ENCODE data around the gene CSMD2.
A peak's percentile ranks its signal among the peaks of the same experiment; 100 is the strongest.
"Not testable (repeated sequence)": the region's sequence is repeated elsewhere in the genome, so short reads cannot be mapped to it uniquely, and the experiment has no call there.

The CSMD2 gene

GRCh38 chr1:34052565-34052964, 112.5 kb downstream of the CSMD2 start:
- DNase-seq (ENCODE audit: low spot score), result no peak

GRCh38 chr1:34050709-34051485, 114.1 kb downstream of the CSMD2 start:
- DNase-seq (ENCODE audit: low spot score), result no peak

DNA sequence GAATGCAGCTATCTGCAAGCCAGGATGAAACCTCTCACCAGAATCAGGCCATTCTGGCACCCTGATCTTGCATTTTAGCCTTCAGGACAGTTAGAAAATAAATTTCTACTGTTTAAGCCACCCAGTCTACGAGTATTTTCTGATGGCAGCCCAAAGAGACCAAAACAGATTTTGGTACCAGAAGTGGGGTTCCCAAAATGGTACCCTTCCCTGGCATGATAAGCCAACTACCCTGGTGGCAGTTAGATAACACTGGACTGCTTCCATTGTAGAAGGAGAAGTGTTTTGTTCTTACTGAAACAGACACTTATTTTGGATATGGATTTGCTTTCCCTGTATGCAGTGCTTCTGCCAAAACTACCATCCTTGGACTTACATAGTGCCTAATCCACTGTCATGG, 115.0 kb downstream of the CSMD2 start:
- DNase-seq (ENCODE audit: low spot score), result no peak

DNA sequence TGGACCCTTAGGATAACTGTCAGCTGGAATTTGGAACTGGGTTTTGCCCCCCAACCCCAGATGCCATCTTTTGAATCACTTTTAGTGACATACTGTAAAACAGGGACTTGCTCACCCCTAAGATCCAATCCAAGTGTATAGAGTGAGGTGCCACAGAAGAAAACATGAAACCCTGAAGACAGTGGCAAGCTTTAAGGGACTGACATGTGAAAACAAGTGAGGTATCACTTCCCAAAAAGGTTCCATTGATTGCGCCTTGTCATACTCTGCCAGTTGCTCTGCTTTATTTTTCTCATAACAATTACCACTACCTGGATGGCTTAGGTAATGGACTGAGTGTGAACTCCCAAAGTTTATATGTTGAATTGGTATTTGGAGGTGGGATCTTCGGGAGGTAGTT, 115.6 kb downstream of the CSMD2 start:
- no peak for DNase-seq (ENCODE audit: low spot score)

- DNase-seq (ENCODE audit: low spot score), result no peak
Observed at GRCh38 chr1:34037856-34038255, 127.2 kb downstream of the CSMD2 start.

DNA sequence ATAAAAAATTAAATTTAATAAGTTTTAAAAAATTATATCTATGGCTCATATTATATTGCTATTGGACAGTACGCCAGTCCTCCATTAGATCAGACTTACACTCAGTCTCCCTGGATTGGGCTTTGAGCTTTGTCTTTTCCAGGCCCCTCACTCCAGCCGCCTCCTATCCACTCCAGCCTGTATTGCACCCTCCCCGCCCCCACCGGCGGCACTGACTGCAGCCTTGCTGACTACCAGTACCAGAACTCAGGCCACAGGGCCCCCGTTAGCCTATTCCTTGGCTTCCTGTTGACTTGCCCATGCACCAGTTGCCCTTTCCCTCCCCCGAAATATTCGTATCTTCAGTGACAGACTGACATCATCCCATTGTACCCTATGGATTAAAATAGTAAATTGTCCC, 127.9 kb downstream of the CSMD2 start:
- DNase-seq (ENCODE audit: low spot score), result no peak

GRCh38 chr1:34034036-34034435, 131.0 kb downstream of the CSMD2 start:
- no peak for DNase-seq (ENCODE audit: low spot score)

DNA sequence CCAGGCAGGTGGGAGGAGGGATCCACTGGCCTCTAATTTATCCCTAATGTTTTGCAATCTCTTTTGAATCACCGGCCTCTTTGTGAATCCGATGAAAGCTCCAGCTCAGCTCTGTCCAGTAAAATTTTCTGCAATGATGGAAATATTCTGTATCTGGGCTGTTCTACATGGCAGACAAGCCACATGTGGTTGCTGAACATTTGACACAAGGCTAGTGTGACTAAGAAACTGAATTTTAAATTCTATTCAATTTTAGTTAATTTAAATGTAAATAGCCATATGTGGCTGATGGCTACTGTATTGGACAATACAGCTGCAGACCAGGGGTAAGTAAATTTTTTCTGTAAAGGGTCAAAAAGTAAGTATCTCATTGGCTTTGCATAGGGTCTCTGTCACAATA, 135.1 kb downstream of the CSMD2 start:
- no peak for DNase-seq (ENCODE audit: low spot score)

DNA sequence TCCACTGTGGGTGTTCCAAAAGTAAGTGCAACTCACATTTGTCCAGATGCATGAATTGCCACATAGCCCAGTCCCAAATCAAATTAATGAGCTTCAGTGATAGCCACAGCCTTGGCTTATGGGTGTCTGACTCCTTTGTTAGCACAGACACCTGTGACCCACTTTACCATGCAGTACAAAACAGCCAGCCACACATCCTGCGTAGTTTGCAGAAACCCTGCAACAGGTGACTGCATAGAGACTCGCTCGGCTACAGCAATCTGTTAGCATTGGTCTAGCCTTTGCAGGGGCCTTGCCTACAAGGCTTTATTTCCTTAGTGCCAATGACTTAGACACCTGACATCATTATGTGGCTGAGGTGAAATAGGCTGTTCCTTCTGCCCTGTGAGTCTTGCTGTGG, 135.5 kb downstream of the CSMD2 start:
- DNase-seq (ENCODE audit: low spot score), result no peak

GRCh38 chr1:34028381-34029055, 136.5 kb downstream of the CSMD2 start:
- DNase-seq (ENCODE audit: low spot score), result no peak

DNA sequence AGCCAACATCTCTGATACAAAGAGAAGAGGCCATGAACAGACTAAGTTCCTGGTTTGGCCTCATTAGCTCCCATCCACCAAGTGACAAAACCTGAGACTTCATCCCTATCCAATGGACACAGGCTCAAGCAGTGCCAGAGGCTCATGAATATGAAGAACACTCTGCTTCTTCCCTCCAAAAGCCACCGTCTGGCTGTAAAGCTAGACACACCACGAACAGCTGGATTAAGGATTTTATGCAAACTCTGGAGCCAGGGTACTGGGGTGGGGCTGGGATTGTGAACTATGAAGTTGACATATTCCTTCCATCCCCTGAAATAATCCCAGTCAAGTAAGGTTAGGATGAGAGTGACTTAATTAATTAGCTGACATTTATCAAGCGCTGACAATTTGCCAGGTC, 139.4 kb downstream of the CSMD2 start:
- DNase-seq (ENCODE audit: low spot score), result no peak

GRCh38 chr1:34024485-34024884, 140.5 kb downstream of the CSMD2 start:
- no peak for DNase-seq (ENCODE audit: low spot score)

DNA sequence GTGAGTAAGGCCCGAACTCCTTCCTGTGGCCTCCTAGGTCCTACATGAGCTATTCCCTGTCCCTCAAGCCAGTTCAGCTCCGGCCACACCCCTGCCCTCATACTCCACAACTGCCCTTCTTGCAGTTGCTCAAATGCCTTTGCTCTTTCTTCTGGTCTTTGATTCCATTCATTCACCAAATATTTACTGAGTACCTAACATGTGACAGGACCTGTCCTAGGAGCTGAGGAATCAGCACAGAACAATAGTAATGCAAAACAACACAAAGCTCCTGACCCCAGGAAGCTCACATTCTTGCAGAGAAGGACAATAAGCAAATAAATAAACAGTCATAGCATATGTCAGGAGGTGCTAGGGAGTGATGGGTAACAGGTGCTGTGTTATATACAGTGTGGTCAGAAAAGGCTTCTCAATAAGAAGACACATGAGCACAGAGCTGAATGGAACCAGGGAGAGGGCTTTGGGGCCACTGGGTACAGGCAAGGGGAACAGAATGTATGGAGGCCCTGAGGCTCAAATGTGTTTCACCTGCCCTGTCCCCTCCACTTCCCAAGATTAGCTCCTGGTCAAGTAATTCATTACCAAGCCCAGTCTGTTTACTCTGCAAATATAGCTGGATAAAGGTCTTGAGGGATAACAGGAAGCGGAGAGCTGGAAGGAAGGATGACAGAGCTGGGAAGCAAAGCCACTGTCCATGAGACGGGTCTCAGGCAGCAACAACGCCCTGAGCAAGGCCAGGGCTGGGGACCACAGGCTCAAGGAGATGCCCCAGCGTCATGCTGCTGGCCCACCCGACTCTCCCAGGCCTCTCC, 145.1 kb downstream of the CSMD2 start:
- no peak for DNase-seq (ENCODE audit: low spot score)

- DNase-seq (ENCODE audit: low spot score), result no peak
Observed at GRCh38 chr1:34018285-34018684, 146.7 kb downstream of the CSMD2 start.

GRCh38 chr1:34016281-34016680, 148.7 kb downstream of the CSMD2 start:
- not testable (repeated sequence) for DNase-seq (ENCODE audit: low spot score)

DNA sequence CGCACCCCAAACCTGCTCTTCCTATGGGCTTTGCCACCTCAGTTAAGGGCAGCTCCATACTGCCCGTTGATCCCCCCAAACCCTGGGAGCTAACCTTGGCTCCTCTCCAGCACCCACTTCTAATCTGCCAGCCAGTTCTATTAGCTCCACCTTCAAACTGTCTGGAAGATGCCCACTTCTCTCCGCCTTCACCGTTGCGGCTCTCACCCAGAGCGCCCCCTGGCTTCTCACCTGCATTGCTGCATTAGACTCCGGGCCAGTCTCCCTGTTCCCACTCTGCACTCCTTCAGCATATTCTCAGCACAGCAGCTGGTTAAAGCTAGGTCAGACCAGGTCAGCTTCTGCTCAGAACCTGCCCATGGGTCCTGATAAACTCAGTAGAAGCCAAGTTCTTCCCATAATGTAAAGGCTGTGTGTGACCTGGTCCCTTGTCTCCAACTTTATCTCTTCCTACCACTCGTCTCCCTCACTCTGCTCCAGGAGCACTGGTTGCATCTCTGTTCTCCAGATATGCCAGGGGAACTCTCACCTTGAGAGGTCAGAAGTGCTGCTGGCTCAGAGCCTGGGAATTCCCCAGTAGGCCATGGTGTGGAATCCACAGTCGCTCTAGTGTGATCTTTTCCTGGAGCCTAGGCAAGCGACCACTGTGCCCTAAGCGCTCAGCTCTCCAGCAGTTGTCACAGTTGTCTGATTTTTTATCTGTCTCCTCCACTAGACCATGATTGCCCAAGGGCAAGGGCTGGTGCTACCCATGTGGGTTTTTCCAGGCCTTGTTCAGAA, 150.9 kb downstream of the CSMD2 start:
- peak; percentile 20 for DNase-seq (ENCODE audit: low spot score)

- no peak for DNase-seq (ENCODE audit: low spot score)
Observed at GRCh38 chr1:34013136-34013535, 151.9 kb downstream of the CSMD2 start.

DNA sequence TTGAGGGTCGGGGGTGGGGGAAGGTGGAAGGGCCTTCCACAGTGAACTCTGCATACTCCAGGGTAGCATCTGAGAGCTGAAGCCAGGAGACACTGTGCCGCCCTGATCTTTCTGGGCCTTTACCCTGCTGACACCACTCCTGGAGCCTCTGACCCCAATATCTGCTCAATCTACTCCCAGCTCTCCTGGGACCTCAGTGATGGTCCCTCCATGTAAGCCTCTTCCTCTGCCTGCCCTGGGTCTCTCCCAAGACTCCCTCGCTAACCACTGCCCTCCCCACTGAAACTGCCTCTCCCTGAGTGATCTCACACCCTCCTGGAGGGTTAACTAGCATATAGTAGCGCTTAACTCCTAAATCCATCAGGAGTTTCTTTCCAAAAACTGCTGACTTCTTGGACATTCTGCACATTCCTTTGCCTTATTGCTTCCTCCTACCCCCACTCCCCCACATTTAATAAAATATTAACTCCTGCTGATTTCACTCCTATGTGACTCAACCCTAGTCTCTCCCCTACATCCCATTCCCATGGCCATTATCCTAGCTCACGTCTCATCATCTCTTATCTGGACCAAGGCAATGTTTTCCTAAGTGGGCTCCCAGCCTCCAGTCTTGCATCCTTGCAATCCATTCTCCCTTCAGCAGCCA, 155.6 kb downstream of the CSMD2 start:
- DNase-seq (ENCODE audit: low spot score), result no peak

DNA sequence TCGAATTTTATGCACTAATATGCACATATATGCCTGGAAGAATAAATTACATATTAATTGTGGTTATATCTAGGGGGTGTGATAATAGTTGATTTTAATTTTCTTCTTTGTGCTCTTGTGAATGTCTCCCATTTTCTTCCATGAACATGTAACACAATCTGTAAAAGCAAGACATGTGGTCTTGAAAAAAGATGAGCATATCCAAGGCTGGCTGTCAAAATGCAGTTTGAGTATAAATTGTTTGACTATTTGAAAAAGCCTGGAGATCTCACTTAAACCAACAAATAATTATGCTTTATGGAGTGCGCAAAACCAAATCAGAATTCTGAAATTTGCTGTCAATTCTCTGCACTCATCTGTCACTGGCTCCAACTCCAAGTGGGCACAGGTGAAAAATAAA, 157.3 kb downstream of the CSMD2 start:
- no peak for DNase-seq (ENCODE audit: low spot score)

GRCh38 chr1:34005309-34005708, 159.7 kb downstream of the CSMD2 start:
- no peak for DNase-seq (ENCODE audit: low spot score)

DNA sequence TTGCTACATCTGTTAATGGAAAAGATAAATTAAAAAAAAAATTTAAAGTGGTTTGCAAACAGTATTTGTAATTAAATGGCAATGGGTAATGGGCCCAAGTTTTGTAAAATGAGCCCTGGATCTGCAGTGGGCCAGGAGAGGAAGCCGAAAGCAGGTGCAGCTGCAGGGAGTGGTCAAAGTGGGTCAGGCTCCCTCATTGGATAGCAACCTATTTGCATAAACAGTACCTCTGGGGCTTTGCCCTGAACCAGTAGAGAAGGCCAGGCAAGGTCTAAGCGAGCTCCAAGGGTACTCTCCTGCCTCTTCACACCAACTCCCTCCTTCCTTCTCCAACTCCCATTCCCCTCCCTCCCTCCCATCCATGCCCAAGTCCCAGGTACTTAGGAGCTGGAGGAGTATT, 162.2 kb downstream of the CSMD2 start:
- no peak for DNase-seq (ENCODE audit: low spot score)
